ENCODE results near the gene CARTPT. TPM values are rescaled to one million over a fixed set of nuclear protein-coding genes. Genes with fewer than 3 reads are reported as not detected.

CARTPT gene
- total RNA-seq, 1 donor from 2014 or later = not detected

DNA sequence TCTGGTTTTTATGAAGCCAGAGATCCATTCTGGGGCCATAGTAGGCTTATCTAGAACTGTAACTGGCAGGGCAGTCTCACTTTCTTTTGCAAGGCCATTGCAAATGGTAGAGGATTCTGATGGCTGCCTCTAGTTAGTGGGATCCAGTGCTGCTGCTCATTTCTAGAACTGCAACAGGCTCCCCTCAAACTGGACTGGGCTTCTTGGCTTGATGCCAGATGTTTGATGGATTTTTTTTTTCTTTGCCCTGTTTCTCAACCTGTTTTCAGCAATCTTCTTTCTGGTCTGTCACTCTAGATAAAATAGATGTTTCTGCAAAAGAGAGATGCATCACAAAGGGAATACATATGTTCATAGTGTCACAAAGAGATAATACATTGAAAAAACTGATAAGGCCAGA is 11.9 kb downstream of the CARTPT start:
- no peaks in the 10 kb centered on the region for H3K36me3 ChIP-seq
- no peaks in the 10 kb centered on the region for H3K27me3 ChIP-seq
- intact Hi-C loops (cut with DNase I) = no loop called here
- H3K4me1 ChIP-seq = no peaks in the 10 kb centered on the region
- no peak for DNase-seq (ENCODE audit: extremely low spot score in 2 of 2)
- no peaks in the 10 kb centered on the region for H3K9me3 ChIP-seq
- H3K4me3 ChIP-seq = no peak overlapping the region
- TF ChIP-seq POLR2AphosphoS5 (IDR thresholded peaks at IDR 0.05; ENCODE audit: insufficient read depth in 1 of 2, low read depth in 1 of 2) (no peak), POLR2A (IDR thresholded peaks at IDR 0.05) (no peak)
- TF ChIP-seq, protein P1, sequence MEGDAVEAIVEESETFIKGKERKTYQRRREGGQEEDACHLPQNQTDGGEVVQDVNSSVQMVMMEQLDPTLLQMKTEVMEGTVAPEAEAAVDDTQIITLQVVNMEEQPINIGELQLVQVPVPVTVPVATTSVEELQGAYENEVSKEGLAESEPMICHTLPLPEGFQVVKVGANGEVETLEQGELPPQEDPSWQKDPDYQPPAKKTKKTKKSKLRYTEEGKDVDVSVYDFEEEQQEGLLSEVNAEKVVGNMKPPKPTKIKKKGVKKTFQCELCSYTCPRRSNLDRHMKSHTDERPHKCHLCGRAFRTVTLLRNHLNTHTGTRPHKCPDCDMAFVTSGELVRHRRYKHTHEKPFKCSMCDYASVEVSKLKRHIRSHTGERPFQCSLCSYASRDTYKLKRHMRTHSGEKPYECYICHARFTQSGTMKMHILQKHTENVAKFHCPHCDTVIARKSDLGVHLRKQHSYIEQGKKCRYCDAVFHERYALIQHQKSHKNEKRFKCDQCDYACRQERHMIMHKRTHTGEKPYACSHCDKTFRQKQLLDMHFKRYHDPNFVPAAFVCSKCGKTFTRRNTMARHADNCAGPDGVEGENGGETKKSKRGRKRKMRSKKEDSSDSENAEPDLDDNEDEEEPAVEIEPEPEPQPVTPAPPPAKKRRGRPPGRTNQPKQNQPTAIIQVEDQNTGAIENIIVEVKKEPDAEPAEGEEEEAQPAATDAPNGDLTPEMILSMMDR (IDR thresholded peaks at IDR 0.05) = no peak
- no peak overlapping the region for H3K27ac ChIP-seq

GRCh38 chr5:71732011-71732410 is 12.9 kb downstream of the CARTPT start:
- Histone ChIP-seq H3K4me3 (no peak overlapping the region), H3K4me1 (no peaks in the 10 kb centered on the region), H3K9me3 (no peaks in the 10 kb centered on the region), H3K36me3 (no peaks in the 10 kb centered on the region), H3K27me3 (no peaks in the 10 kb centered on the region), H3K27ac (no peak overlapping the region)
- intact Hi-C loops (cut with DNase I) = no loop called here
- DNase-seq (ENCODE audit: extremely low spot score in 2 of 2) = no peak
- TF ChIP-seq POLR2AphosphoS5 (IDR thresholded peaks at IDR 0.05; ENCODE audit: insufficient read depth in 1 of 2, low read depth in 1 of 2) (no peak), POLR2A (IDR thresholded peaks at IDR 0.05) (no peak)
- TF ChIP-seq, protein P1 (IDR thresholded peaks at IDR 0.05) = no peak

GRCh38 chr5:71734141-71734540 is 15.1 kb downstream of the CARTPT start:
- DNase-seq (ENCODE audit: extremely low spot score in 2 of 2) = no peak
- no peaks in the 10 kb centered on the region for H3K36me3 ChIP-seq
- H3K27me3 ChIP-seq = no peaks in the 10 kb centered on the region
- no peak overlapping the region for H3K4me3 ChIP-seq
- intact Hi-C loops (cut with DNase I) = no loop called here
- no peaks in the 10 kb centered on the region for H3K9me3 ChIP-seq
- no peak overlapping the region for H3K27ac ChIP-seq
- no peaks in the 10 kb centered on the region for H3K4me1 ChIP-seq
- TF ChIP-seq, protein P1 (IDR thresholded peaks at IDR 0.05) = no peak
- TF ChIP-seq POLR2A (IDR thresholded peaks at IDR 0.05) = no peak
- TF ChIP-seq POLR2AphosphoS5 (IDR thresholded peaks at IDR 0.05; ENCODE audit: insufficient read depth in 1 of 2, low read depth in 1 of 2) = no peak

- no peaks in the 10 kb centered on the region for H3K27me3 ChIP-seq
- intact Hi-C loops (cut with DNase I) = no loop called here
- no peak overlapping the region for H3K27ac ChIP-seq
- no peaks in the 10 kb centered on the region for H3K9me3 ChIP-seq
- DNase-seq (ENCODE audit: extremely low spot score in 2 of 2) = no peak
- H3K36me3 ChIP-seq = no peaks in the 10 kb centered on the region
- no peak overlapping the region for H3K4me3 ChIP-seq
- H3K4me1 ChIP-seq = no peaks in the 10 kb centered on the region
- TF ChIP-seq POLR2AphosphoS5 (IDR thresholded peaks at IDR 0.05; ENCODE audit: insufficient read depth in 1 of 2, low read depth in 1 of 2) = no peak
- TF ChIP-seq, protein P1 (IDR thresholded peaks at IDR 0.05) = no peak
- TF ChIP-seq POLR2A (IDR thresholded peaks at IDR 0.05) = no peak
Observed at GRCh38 chr5:71737931-71738539, 19.0 kb downstream of the CARTPT start.

DNA sequence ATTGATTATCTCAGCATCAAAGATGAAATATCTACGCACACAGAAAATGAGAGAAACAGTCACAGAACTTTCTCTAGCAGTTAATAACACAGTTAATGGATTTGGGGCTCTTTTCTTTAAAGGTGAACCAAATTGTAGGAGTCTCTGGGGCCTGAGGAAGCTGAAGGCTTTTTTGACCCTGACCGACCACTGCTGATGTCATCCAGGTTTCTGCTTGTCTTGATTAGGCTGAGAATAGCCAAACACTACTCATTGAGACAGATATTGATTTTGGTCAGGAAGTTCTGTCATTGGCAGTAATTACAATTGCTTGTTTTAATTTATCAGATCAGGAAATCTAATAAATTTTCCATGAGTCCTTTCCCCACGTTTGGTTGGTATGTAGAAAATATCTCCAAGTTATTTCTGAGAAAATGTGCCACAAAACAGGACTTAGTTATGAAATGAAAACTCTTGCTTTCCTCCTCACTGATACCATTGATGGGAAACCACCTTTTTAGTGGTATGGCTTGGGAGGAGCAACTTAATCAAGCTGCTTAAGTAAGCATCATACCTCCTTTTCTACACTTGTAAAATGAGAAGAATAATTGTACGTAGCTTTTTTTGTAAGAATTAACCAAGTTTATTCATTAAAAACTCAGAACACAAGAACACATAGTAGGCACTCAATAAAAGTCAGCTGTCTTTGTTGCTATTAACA is 19.7 kb downstream of the CARTPT start:
- Histone ChIP-seq H3K36me3 (no peaks in the 10 kb centered on the region), H3K27me3 (no peaks in the 10 kb centered on the region), H3K4me1 (no peaks in the 10 kb centered on the region), H3K4me3 (no peak overlapping the region), H3K9me3 (no peaks in the 10 kb centered on the region), H3K27ac (no peak overlapping the region)
- no peak for DNase-seq (ENCODE audit: extremely low spot score in 2 of 2)
- intact Hi-C loops (cut with DNase I) = no loop called here
- no peak for TF ChIP-seq POLR2A (IDR thresholded peaks at IDR 0.05)
- TF ChIP-seq POLR2AphosphoS5 (IDR thresholded peaks at IDR 0.05; ENCODE audit: insufficient read depth in 1 of 2, low read depth in 1 of 2) = no peak
- TF ChIP-seq, protein P1 (IDR thresholded peaks at IDR 0.05) = no peak
